ENCODE data around the gene ATG9B. TPM values are rescaled to one million over a fixed set of nuclear protein-coding genes. Genes with fewer than 3 reads are reported as not detected.

Gene ATG9B
- total and polyA plus RNA-seq, 9 of the 15 experiments (the other 6 are each of a cell fraction or from before 2014, with no cell fraction given), result 0.29 to 8.0 (median 2.1) TPM

GRCh38 chr7:150996376-150997074 lies 27.8 kb downstream of the ATG9B start (continued):
- TF ChIP-seq ZNF740 (CRISPR knock-in tag; IDR thresholded peaks at IDR 0.05), result no peak
- TF ChIP-seq ZNF740 (tag; IDR thresholded peaks at IDR 0.05), result no peak
- peak; percentile 97 for TF ChIP-seq PRDM10 (IDR thresholded peaks at IDR 0.05; ENCODE audit: partially characterized antibody)
- TF ChIP-seq EP400 (IDR thresholded peaks at IDR 0.05), result peak; percentile 40; the same call in 1 of the 2 replicates
- 0 out of 2 replicates have a peak, but pooled peaks have one; percentile 17 for TF ChIP-seq SMARCA5 (IDR thresholded peaks at IDR 0.05)
- TF ChIP-seq NCOA1 (IDR thresholded peaks at IDR 0.05; ENCODE audit: low read depth), result no peak
- TF ChIP-seq MBD1 (CRISPR knock-in tag; IDR thresholded peaks at IDR 0.05), result no peak
- TF ChIP-seq ZBTB11 (CRISPR knock-in tag; IDR thresholded peaks at IDR 0.05), result 0 out of 6 replicates have a peak, but pooled peaks of 1 of the 3 experiments have one; percentile 41
- peak in 1 of 2 experiments; percentile 51; a peak in 2 of 4 replicates for TF ChIP-seq ZNF639 (CRISPR knock-in tag; conservative IDR thresholded peaks at IDR 0.05 in 1 of 2, IDR thresholded peaks at IDR 0.05 in 1 of 2)
- no peak for TF ChIP-seq E2F8 (IDR thresholded peaks at IDR 0.05; ENCODE audit: low read depth, partially characterized antibody)
